ENCODE results near the gene CCDC27. TPM values are rescaled to one million over a fixed set of nuclear protein-coding genes. Genes with fewer than 3 reads are reported as not detected.
A peak's percentile ranks its signal among the peaks of the same experiment; 100 is the strongest.

CCDC27 gene
- total and polyA plus RNA-seq, 2 donors (not counting 1 experiment from before 2014, with no cell fraction given) = not detected

DNA sequence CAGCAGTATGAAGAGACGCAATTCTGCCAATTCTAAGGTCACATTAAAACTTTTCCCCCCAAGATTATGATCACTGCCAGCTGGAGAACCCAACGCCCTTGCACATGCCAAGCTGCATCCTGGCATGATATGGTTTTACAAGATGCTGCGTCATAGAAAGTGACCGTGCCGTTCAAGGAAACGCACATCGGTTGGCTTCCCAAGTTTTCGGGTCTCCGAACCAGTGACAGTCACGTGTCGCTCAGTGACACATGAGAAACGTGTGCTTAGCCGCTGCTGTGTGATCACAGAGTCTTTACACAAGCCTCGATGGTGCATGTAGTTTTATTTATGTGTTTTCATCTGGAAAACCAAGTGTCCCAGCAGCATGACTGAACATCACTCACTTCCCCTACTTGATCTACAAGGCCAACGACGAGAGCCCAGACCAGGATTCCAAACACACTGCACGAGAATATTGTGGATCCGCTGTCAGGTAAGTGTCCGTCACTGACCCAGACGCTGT, 27.7 kb downstream of the CCDC27 start:
- intact Hi-C loops (cut with micrococcal nuclease) = no loop called here
- POLR2A ChIA-PET = no interaction called here
- no peaks in the 10 kb centered on the region for H3K27me3 ChIP-seq (replicated peaks in 1 of 4; ENCODE audit: control extremely low read depth in 1 of 4, control insufficient read depth in 3 of 4, insufficient read depth in 4 of 4, low read length in 3 of 4)
- Mint-ChIP-seq H3K27ac (peak overlapping the region; percentile 41), H3K4me3 (no peak overlapping the region), H3K9me3 (ENCODE audit: insufficient read depth) (no peaks in the 10 kb centered on the region), H3K27me3 (no peaks in the 10 kb centered on the region), H3K4me1 (peaks cover 12% of the 10 kb centered on the region)
- DNase-seq (no peak), ATAC-seq (ENCODE audit: low read depth) (no peak)
- TF ChIP-seq, protein P1, sequence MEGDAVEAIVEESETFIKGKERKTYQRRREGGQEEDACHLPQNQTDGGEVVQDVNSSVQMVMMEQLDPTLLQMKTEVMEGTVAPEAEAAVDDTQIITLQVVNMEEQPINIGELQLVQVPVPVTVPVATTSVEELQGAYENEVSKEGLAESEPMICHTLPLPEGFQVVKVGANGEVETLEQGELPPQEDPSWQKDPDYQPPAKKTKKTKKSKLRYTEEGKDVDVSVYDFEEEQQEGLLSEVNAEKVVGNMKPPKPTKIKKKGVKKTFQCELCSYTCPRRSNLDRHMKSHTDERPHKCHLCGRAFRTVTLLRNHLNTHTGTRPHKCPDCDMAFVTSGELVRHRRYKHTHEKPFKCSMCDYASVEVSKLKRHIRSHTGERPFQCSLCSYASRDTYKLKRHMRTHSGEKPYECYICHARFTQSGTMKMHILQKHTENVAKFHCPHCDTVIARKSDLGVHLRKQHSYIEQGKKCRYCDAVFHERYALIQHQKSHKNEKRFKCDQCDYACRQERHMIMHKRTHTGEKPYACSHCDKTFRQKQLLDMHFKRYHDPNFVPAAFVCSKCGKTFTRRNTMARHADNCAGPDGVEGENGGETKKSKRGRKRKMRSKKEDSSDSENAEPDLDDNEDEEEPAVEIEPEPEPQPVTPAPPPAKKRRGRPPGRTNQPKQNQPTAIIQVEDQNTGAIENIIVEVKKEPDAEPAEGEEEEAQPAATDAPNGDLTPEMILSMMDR (IDR thresholded peaks at IDR 0.05) = no peak
- no peak for TF ChIP-seq EZH2 (IDR thresholded peaks at IDR 0.05; ENCODE audit: borderline replicate concordance, insufficient read depth, low read depth, low read length, poor library complexity, severe bottlenecking)
- H3K36me3 ChIP-seq (replicated peaks in 1 of 2; ENCODE audit: control extremely low read depth in 1 of 2, control insufficient read depth in 1 of 2, extremely low read depth in 1 of 2, insufficient read depth in 2 of 2, low read length in 1 of 2) = peaks cover 0 to 40% of the 10 kb centered on the region in 2 experiments
- WGBS (ENCODE audit: insufficient coverage) = 93% methylated on average over 18 of the region's 20 CpGs
- no peaks in the 10 kb centered on the region for H3K79me2 ChIP-seq (ENCODE audit: control insufficient read depth, insufficient read depth, low read length)
- no peaks in the 10 kb centered on the region for H3K9me3 ChIP-seq (ENCODE audit: control extremely low read depth in 1 of 3, control insufficient read depth in 2 of 3, insufficient read depth in 1 of 3, low read length in 2 of 3)
- no peak overlapping the region for H3K4me2 ChIP-seq (replicated peaks; ENCODE audit: low read depth, low read length, poor library complexity, severe bottlenecking)
- no peaks in the 10 kb centered on the region for H4K20me1 ChIP-seq (ENCODE audit: control insufficient read depth, insufficient read depth, low read length, poor library complexity, severe bottlenecking)
- no peak overlapping the region for H3K27ac ChIP-seq (ENCODE audit: low read length in 2 of 2)
- CTCF ChIA-PET = no interaction called here
- no peak overlapping the region for H3K9ac ChIP-seq (ENCODE audit: low read length)
- no peak overlapping the region for H2AFZ ChIP-seq (ENCODE audit: insufficient read depth, low read depth, low read length, poor library complexity, severe bottlenecking)
- no peak overlapping the region for H3K4me3 ChIP-seq (ENCODE audit: control extremely low read depth in 1 of 5, extremely low read depth in 1 of 5, insufficient read depth in 1 of 5, low read depth in 2 of 5, low read length in 4 of 5)
- H3K4me1 ChIP-seq (ENCODE audit: control insufficient read depth in 2 of 2, insufficient read depth in 2 of 2, low read length in 2 of 2) = peaks cover 7 to 11% of the 10 kb centered on the region in 2 donors

DNA sequence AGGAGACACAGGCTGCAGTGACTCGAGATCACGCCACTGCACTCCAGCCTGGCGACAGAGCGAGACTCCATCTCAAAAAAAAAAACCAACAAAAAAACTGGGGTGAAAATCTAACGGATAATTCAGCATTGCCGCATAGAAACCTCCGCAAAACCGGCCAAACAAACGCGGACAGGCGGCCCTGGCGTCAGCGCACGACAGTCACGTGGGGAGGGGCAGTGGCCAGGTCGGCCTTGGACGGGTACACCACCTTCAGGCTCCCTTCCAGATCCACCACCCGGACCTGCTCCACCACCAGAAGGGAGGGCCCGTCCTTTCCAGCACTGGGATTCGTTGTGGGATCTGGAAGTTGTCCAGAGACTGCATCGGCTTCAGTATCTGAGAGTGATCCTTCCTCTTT, 28.7 kb downstream of the CCDC27 start:
- Mint-ChIP-seq H3K4me3 (no peak overlapping the region), H3K27me3 (no peaks in the 10 kb centered on the region), H3K27ac (no peak overlapping the region), H3K9me3 (ENCODE audit: insufficient read depth) (no peaks in the 10 kb centered on the region), H3K4me1 (peaks cover 3% of the 10 kb centered on the region)
- Histone ChIP-seq H3K79me2 (ENCODE audit: control insufficient read depth, insufficient read depth, low read length) (no peaks in the 10 kb centered on the region), H3K27ac (ENCODE audit: low read length in 2 of 2) (no peak overlapping the region), H3K4me3 (ENCODE audit: control extremely low read depth in 1 of 5, extremely low read depth in 1 of 5, insufficient read depth in 1 of 5, low read depth in 2 of 5, low read length in 4 of 5) (no peak overlapping the region), H3K4me1 (ENCODE audit: control insufficient read depth in 2 of 2, insufficient read depth in 2 of 2, low read length in 2 of 2) (peaks cover 0 to 1% of the 10 kb centered on the region in 2 donors), H3K4me2 (replicated peaks; ENCODE audit: low read depth, low read length, poor library complexity, severe bottlenecking) (no peak overlapping the region), H3K9me3 (ENCODE audit: control extremely low read depth in 1 of 3, control insufficient read depth in 2 of 3, insufficient read depth in 1 of 3, low read length in 2 of 3) (no peaks in the 10 kb centered on the region), H3K9ac (ENCODE audit: low read length) (no peak overlapping the region), H3K27me3 (replicated peaks in 1 of 4; ENCODE audit: control extremely low read depth in 1 of 4, control insufficient read depth in 3 of 4, insufficient read depth in 4 of 4, low read length in 3 of 4) (no peaks in the 10 kb centered on the region), H3K36me3 (replicated peaks in 1 of 2; ENCODE audit: control extremely low read depth in 1 of 2, control insufficient read depth in 1 of 2, extremely low read depth in 1 of 2, insufficient read depth in 2 of 2, low read length in 1 of 2) (peaks cover 0 to 47% of the 10 kb centered on the region in 2 experiments), H2AFZ (ENCODE audit: insufficient read depth, low read depth, low read length, poor library complexity, severe bottlenecking) (no peak overlapping the region), H4K20me1 (ENCODE audit: control insufficient read depth, insufficient read depth, low read length, poor library complexity, severe bottlenecking) (no peaks in the 10 kb centered on the region)
- TF ChIP-seq, protein P1 (IDR thresholded peaks at IDR 0.05) = no peak
- no peak for TF ChIP-seq EZH2 (IDR thresholded peaks at IDR 0.05; ENCODE audit: borderline replicate concordance, insufficient read depth, low read depth, low read length, poor library complexity, severe bottlenecking)
- no peak for DNase-seq
- ATAC-seq (ENCODE audit: low read depth) = no peak
- ChIA-PET POLR2A (no interaction called here), CTCF (no interaction called here)
- WGBS (ENCODE audit: insufficient coverage) = over 99% methylated on average over 17 of the region's 21 CpGs
- intact Hi-C loops (cut with micrococcal nuclease) = no loop called here
